ENCODE data around the gene SPATA9.
"Not testable (repeated sequence)": the region's sequence is repeated elsewhere in the genome, so short reads cannot be mapped to it uniquely, and the experiment has no call there.

Gene SPATA9

GRCh38 chr5:95717439-95717838 is 34.6 kb upstream of the SPATA9 start:
- in situ Hi-C loops (cut with MboI; ENCODE audit: low sequenced_read_pairs): no loop called here

GRCh38 chr5:95715799-95716461 is 33.1 kb upstream of the SPATA9 start:
- in situ Hi-C loops (cut with MboI; ENCODE audit: low sequenced_read_pairs): no loop called here

GRCh38 chr5:95713960-95714710 is 31.3 kb upstream of the SPATA9 start:
- in situ Hi-C loops (cut with MboI; ENCODE audit: low sequenced_read_pairs): no loop called here

- in situ Hi-C loops (cut with MboI; ENCODE audit: low sequenced_read_pairs): not testable (repeated sequence)
These were observed 30.5 kb upstream of the SPATA9 start for GRCh38 chr5:95713246-95713645.

GRCh38 chr5:95712347-95712958 is 29.7 kb upstream of the SPATA9 start:
- in situ Hi-C loops (cut with MboI; ENCODE audit: low sequenced_read_pairs): no loop called here

- in situ Hi-C loops (cut with MboI; ENCODE audit: low sequenced_read_pairs): no loop called here
These were observed 28.9 kb upstream of the SPATA9 start for GRCh38 chr5:95711501-95712346.

- in situ Hi-C loops (cut with MboI; ENCODE audit: low sequenced_read_pairs): not testable (repeated sequence)
These were observed 28.1 kb upstream of the SPATA9 start for GRCh38 chr5:95710651-95711500.

GRCh38 chr5:95709967-95710650 is 27.3 kb upstream of the SPATA9 start:
- in situ Hi-C loops (cut with MboI; ENCODE audit: low sequenced_read_pairs): no loop called here

- in situ Hi-C loops (cut with MboI; ENCODE audit: low sequenced_read_pairs): no loop called here
These were observed 26.1 kb upstream of the SPATA9 start for GRCh38 chr5:95708876-95709275.

GRCh38 chr5:95707534-95708188 is 24.9 kb upstream of the SPATA9 start:
- in situ Hi-C loops (cut with MboI; ENCODE audit: low sequenced_read_pairs): not testable (repeated sequence)

- in situ Hi-C loops (cut with MboI; ENCODE audit: low sequenced_read_pairs): no loop called here
These were observed 24.3 kb upstream of the SPATA9 start for GRCh38 chr5:95707055-95707454.

GRCh38 chr5:95706196-95706595 is 23.4 kb upstream of the SPATA9 start:
- in situ Hi-C loops (cut with MboI; ENCODE audit: low sequenced_read_pairs): not testable (repeated sequence)

- in situ Hi-C loops (cut with MboI; ENCODE audit: low sequenced_read_pairs): no loop called here
These were observed 21.4 kb upstream of the SPATA9 start for GRCh38 chr5:95704150-95704549.

- in situ Hi-C loops (cut with MboI; ENCODE audit: low sequenced_read_pairs): no loop called here
These were observed 18.3 kb upstream of the SPATA9 start for GRCh38 chr5:95701074-95701473.

- in situ Hi-C loops (cut with MboI; ENCODE audit: low sequenced_read_pairs): no loop called here
These were observed 16.5 kb upstream of the SPATA9 start for GRCh38 chr5:95699337-95699736.

GRCh38 chr5:95697781-95698681 is 15.2 kb upstream of the SPATA9 start:
- in situ Hi-C loops (cut with MboI; ENCODE audit: low sequenced_read_pairs): no loop called here

GRCh38 chr5:95690333-95690732 is 7.5 kb upstream of the SPATA9 start:
- in situ Hi-C loops (cut with MboI; ENCODE audit: low sequenced_read_pairs): no loop called here

- in situ Hi-C loops (cut with MboI; ENCODE audit: low sequenced_read_pairs): no loop called here
These were observed 6.9 kb upstream of the SPATA9 start for GRCh38 chr5:95689680-95690079.
